GM19397 (cell line): Measurements from ENCODE around the gene SPDYC.

Experiments used
- ATAC-seq: cut with Tn5 transposase; IDR thresholded peaks from one replicate; pipeline ENCODE4 v1.9.1; 2021; ENCODE audit warnings: mild to moderate bottlenecking, moderate library complexity; ENCODE audit not compliant: unreplicated experiment

Gene SPDYC

GRCh38 chr11:65218446-65218845, 48.4 kb downstream of the SPDYC start:
- no peak for ATAC-seq

- no peak for ATAC-seq
Measured at GRCh38 chr11:65219930-65220213, 49.8 kb downstream of the SPDYC start.

- no peak for ATAC-seq
Measured at GRCh38 chr11:65221026-65221425, 51.0 kb downstream of the SPDYC start.
